ENCODE data around the gene BDKRB1. TPM values are rescaled to one million over a fixed set of nuclear protein-coding genes. Genes with fewer than 3 reads are reported as not detected.

BDKRB1 gene
- total and polyA plus RNA-seq, 10 donors, result 0.22 TPM; not detected in 9

Small RNA genes within 50 kb of the gene (small RNA-seq; reads per million reads assigned to genes)
- 0 reads per million in 4 donors for gene CKS1BP1

Other genes starting within 250 kb of the BDKRB1 start
- 10 to 100 TPM in 4 of 7 donors, 1 to 10 TPM in 3; 3.0 to 16.4 (median 10.2) TPM for gene C14orf132, start 216.8 kb upstream of the BDKRB1 start, total RNA-seq
- gene C14orf132, start 216.8 kb upstream of the BDKRB1 start, polyA plus RNA-seq, result 1 to 10 TPM; 1.8 to 3.5 (median 1.8) TPM
- under 1 TPM in 4 of 7 donors, not detected in 3; 0.13 to 0.57 (median 0.17) TPM for gene BDKRB2, start 51.4 kb upstream of the BDKRB1 start, total RNA-seq
- under 1 TPM; 0.02 to 0.22 (median 0.11) TPM for gene BDKRB2, start 51.4 kb upstream of the BDKRB1 start, polyA plus RNA-seq
- gene ATG2B, start 107.1 kb downstream of the BDKRB1 start, total RNA-seq, result 10 to 100 TPM; 25.3 to 38.2 (median 31.1) TPM
- 1 to 10 TPM; 2.9 to 4.7 (median 3.9) TPM for gene ATG2B, start 107.1 kb downstream of the BDKRB1 start, polyA plus RNA-seq
- gene GSKIP, start 107.3 kb downstream of the BDKRB1 start, total RNA-seq, result 10 to 100 TPM; 13.3 to 24.3 (median 18.0) TPM
- gene GSKIP, start 107.3 kb downstream of the BDKRB1 start, polyA plus RNA-seq, result 10 to 100 TPM; 11.0 to 16.1 (median 12.5) TPM
- 10 to 100 TPM in 2 of 7 donors, 1 to 10 TPM in 5; 2.6 to 10.3 (median 6.1) TPM for gene AK7, start 135.9 kb downstream of the BDKRB1 start, total RNA-seq
- gene AK7, start 135.9 kb downstream of the BDKRB1 start, polyA plus RNA-seq, result 1 to 10 TPM in 2 of 3 donors, under 1 TPM in 1; 0.89 to 2.9 (median 1.2) TPM
- 100 to 1,000 TPM; 180 to 311 (median 224) TPM for gene PAPOLA, start 246.2 kb downstream of the BDKRB1 start, total RNA-seq
- 10 to 100 TPM; 56.4 to 85.7 (median 66.9) TPM for gene PAPOLA, start 246.2 kb downstream of the BDKRB1 start, polyA plus RNA-seq